Fibroblast of upper back skin (primary cell): ENCODE measurements around the gene MMP14.

Experiments used
- DNase-seq: peaks from one replicate; pipeline ENCODE4 v3.0.0-alpha.2; 2013

Gene MMP14

GRCh38 chr14:22861651-22862050, 25.3 kb downstream of the MMP14 start:
- no peak for DNase-seq

DNA sequence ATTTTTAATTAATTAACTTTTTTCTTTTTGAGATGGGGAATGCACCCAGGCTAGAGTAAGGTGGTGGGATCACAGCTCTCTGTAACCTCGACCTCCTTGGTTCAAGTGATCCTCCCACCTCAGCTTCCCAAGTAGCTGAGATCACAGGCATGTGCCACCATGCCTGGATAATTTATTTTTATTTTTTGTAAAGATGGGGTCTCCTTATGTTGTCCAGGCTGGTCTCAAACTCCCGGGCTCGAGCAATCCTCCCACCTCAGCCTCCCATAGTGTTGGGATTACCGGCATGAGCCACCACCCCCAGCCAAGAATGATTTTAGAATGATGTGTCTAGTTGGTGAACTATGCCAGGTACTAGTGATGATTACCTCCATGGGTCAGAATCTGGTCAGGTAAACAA, 28.6 kb downstream of the MMP14 start:
- DNase-seq, result no peak

- no peak for DNase-seq
Measured at GRCh38 chr14:22865424-22866405, 29.3 kb downstream of the MMP14 start.

- no peak for DNase-seq
Measured at GRCh38 chr14:22866874-22867273, 30.5 kb downstream of the MMP14 start.

DNA sequence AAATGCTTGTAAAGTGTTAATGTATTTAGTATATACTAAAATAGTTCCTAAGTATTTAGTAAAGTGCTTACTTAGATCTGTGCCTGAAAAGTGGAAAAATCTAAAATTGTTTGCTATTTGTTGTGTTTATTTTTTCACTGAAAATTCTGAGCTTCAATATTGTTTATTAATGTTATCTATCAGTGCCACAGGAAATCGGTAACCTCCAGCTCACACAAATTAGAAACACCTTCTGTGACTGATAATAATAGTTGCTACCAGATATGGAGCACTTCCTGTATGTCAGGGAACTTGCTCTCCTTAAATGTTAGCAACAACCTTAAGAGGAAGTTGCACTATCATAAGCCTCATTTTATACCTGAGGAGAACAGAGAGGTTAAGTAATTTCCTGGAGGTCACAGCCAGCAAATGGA, 34.4 kb downstream of the MMP14 start:
- DNase-seq, result no peak

DNA sequence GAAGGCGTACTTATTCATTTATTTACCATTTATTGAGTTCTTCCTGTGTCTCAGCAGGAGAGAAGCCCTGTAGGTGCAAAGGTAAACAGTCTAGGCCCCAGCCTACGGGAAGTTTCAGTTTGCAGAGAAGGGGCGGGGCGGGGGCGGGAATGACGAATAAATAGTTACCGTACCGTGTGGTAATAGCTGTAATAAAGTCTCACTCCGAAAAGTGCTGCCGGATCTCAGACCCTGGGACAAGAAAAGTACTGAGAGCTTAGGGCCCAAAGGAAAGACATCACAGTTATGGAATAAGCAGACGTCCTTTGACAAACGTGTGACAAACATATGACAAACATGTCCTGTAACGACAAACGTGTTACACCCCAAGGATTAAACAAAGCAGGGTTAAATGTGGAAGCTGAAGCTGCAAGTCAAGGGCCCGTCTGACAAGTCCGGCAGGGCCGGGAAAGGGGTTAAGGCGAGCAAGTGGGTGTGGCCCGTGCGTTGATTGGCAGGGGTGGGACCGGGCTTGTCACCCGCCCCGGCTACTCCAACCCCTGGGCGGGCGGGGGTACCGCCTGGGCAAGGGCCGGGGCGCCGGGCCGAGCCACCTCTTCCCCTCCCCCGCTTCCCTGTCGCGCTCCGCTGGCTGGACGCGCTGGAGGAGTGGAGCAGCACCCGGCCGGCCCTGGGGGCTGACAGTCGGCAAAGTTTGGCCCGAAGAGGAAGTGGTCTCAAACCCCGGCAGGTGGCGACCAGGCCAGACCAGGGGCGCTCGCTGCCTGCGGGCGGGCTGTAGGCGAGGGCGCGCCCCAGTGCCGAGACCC, 35.0 kb downstream of the MMP14 start, which contains the start of gene LRP10:
TSS of gene LRP10 (plus strand) at position 517 of the 809 bp plus-strand sequence. CDS start 564 bp downstream, outside the sequence.
- DNase-seq, result peak; percentile 70

DNA sequence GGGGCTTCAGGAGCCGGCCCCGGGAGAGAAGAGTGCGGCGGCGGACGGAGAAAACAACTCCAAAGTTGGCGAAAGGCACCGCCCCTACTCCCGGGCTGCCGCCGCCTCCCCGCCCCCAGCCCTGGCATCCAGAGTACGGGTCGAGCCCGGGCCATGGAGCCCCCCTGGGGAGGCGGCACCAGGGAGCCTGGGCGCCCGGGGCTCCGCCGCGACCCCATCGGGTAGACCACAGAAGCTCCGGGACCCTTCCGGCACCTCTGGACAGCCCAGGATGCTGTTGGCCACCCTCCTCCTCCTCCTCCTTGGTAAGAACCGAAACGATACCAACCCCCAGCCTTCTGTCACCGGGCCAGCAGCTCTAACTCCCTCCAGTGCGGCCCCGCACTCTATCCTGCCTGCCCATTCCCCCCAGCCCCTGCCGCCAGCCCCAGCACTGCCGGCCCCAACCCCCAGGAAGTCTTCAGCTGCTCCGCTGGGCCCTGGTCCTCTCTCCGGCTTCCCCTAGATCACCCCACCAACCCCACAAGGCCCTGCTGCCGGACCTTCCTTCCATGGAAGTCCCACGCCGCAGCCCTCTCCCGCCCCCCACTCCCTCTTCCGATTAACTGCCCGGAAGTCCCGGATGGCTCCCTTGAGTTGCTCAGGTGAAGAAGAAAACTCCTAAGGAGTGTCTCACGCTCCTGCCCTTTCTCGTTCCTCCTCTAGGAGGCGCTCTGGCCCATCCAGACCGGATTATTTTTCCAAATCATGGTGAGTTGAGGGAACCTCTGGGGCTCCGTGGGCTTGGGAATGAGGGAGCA, 35.8 kb downstream of the MMP14 start:
- peak; percentile 82 for DNase-seq

- no peak for DNase-seq
Measured at GRCh38 chr14:22872833-22873520, 36.6 kb downstream of the MMP14 start.

- DNase-seq, result no peak
Measured at GRCh38 chr14:22875003-22875747, 38.8 kb downstream of the MMP14 start.

GRCh38 chr14:22875748-22876319, 39.4 kb downstream of the MMP14 start:
- no peak for DNase-seq

- DNase-seq, result no peak
Measured at GRCh38 chr14:22877000-22877501, 40.7 kb downstream of the MMP14 start.

GRCh38 chr14:22878271-22879246, 42.2 kb downstream of the MMP14 start:
- DNase-seq, result no peak

DNA sequence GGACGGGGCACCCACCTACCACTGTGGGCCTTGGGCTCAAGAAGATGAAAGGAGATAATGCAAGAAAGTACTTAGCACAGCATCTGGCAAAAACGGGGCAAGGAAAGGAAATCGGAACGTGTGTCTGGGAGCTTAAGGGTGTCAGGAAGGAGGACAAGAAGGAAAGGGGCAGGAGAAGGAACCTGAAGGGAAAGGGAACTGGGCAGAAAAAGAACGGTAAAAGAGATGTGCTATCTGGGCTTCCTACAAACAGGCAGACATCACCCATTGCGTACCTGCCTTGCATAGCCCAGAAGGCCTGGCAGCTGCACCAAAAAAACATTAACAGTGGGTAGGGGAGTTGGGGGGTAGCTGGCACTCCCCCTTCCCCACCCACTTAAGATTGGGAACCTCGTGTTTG, 45.7 kb downstream of the MMP14 start:
- DNase-seq, result no peak

- peak; percentile 19 for DNase-seq
Measured at GRCh38 chr14:22882529-22883172, 46.3 kb downstream of the MMP14 start.

- DNase-seq, result no peak
Measured at GRCh38 chr14:22883173-22883976, 47.0 kb downstream of the MMP14 start, which contains the start of gene REM2. Gene REM2, plus strand, starts transcription at chr14:22883222. Its CDS starts 66 bp downstream, at chr14:22883288.

DNA sequence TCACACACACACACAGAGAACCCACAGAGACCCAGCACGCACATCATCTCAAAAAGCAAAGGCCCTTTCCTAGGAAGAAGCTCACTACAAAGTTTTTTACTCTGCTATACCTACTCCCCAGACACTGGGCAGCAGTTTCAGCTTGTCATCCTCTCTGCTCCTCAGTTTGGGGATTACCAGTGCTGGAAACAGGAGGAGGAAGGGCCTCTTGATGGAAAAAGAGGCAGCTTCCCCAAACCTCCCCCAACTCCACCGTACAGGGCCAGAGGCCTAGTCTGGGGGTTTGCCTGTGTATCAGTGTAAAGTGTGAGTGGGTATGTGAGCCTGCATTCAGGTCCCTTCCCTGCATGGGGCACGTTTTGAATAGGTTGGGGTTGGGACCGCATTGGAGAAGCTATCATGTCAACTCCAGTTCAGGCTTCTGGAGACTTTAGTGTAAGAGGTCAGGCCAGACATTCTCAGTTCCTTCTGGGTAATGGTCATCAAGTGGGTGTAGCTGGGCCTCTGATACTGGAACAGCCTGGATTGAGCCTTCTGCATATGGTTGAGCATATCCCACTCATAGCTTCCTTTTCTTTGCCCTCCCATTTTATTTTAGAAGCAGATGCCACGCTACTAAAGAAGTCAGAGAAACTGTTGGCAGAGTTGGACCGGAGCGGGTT, 47.8 kb downstream of the MMP14 start:
- no peak for DNase-seq
